H1 (cell line): ENCODE measurements around the gene CIC. TPM values are rescaled to one million over a fixed set of nuclear protein-coding genes. Genes with fewer than 3 reads are reported as not detected.

Source experiments
- CTCF ChIA-PET: fragments of 300-600 bp; sonication (Branson Sonifier 250); formaldehyde crosslinking; loops from one replicate; lab custom pipeline; 2021; ENCODE audit not compliant: partially characterized antibody; lab: Charles Lee
- POLR2A ChIA-PET: fragments of 300-600 bp; sonication (Branson Sonifier 250); formaldehyde crosslinking; loops from one replicate; lab custom pipeline; 2021; ENCODE audit warnings: inconsistent platforms; ENCODE audit not compliant: partially characterized antibody; lab: Charles Lee
- DNase-seq, 2 experiments: peaks; one replicate each; pipeline versions ENCODE4 v3.0.0 to v3.0.0-alpha.2; 2010 to 2022; ENCODE audit warnings: low spot score in 2 of 2, low read depth in 1 of 2, mixed read lengths in 1 of 2
- FAIRE-seq: peaks from 2 replicates; lab custom pipeline; 2011; peaks lifted over from hg19 to GRCh38; lab: Jason Lieb, UNC
- H2AFZ ChIP-seq: 2 replicates; pipeline ENCODE4 v1.8.1; 2012; ENCODE audit warnings: low read length, inconsistent platforms
- H2AK5ac ChIP-seq: 2 replicates; pipeline ENCODE4 v1.6.1; 2013; ENCODE audit warnings: low read depth, low read length
- H2BK120ac ChIP-seq: replicated peaks from 2 replicates; pipeline ENCODE3; 2013; ENCODE audit warnings: low read depth, low read length, inconsistent platforms
- H2BK12ac ChIP-seq: 2 replicates; pipeline ENCODE4 v1.6.1; 2013; ENCODE audit warnings: low read depth, low read length
- H2BK15ac ChIP-seq: 2 replicates; pipeline ENCODE4 v1.6.1; 2013; ENCODE audit warnings: low read length
- H2BK20ac ChIP-seq: 2 replicates; pipeline ENCODE4 v1.6.1; 2013; ENCODE audit warnings: low read length
- H2BK5ac ChIP-seq: 2 replicates; pipeline ENCODE4 v1.6.1; 2013; ENCODE audit warnings: low read depth, low read length
- H3K14ac ChIP-seq: 2 replicates; pipeline ENCODE4 v1.6.1; 2013; ENCODE audit warnings: inconsistent platforms; ENCODE audit not compliant: insufficient read length
- H3K18ac ChIP-seq: 2 replicates; pipeline ENCODE4 v1.6.1; 2013; ENCODE audit warnings: low read length; ENCODE audit errors: extremely low read depth
- H3K23ac ChIP-seq: 2 replicates; pipeline ENCODE4 v1.6.1; 2013; ENCODE audit warnings: inconsistent platforms; ENCODE audit not compliant: insufficient read length
- H3K23me2 ChIP-seq: 2 replicates; pipeline ENCODE4 v1.6.1; 2013; ENCODE audit warnings: low read depth, low read length
- H3K27ac ChIP-seq: 2 replicates; pipeline ENCODE4 v1.6.1; 2011; ENCODE audit warnings: low read depth, low read length, inconsistent platforms
- H3K27me3 ChIP-seq, 4 experiments: replicated peaks in 1 of 4; 1 replicate in 1 of 4; 2 replicates in 3 of 4; pipeline versions ENCODE4 v1.6.1 to v1.8.1; 2011 to 2013; ENCODE audit warnings: low read length in 3 of 4, mild to moderate bottlenecking in 3 of 4, inconsistent platforms in 2 of 4, mixed read lengths in 2 of 4, moderate library complexity in 1 of 4; ENCODE audit not compliant: control insufficient read depth in 3 of 4, insufficient read depth in 3 of 4; ENCODE audit errors: extremely low read depth in 1 of 4
- H3K36me3 ChIP-seq, 4 experiments: 2 replicates each; pipeline versions ENCODE4 v1.6.1 to v1.8.1; 2011 to 2013; ENCODE audit warnings: mild to moderate bottlenecking in 4 of 4, low read length in 3 of 4, moderate library complexity in 2 of 4, control low read depth in 1 of 4, inconsistent platforms in 1 of 4; ENCODE audit not compliant: insufficient read depth in 4 of 4, control insufficient read depth in 2 of 4
- H3K4ac ChIP-seq: replicated peaks from 2 replicates; pipeline ENCODE3; 2013; ENCODE audit warnings: low read length, low read depth, mixed read lengths, inconsistent platforms; ENCODE audit not compliant: insufficient read length
- H3K4me1 ChIP-seq, 4 experiments: replicated peaks in 1 of 4; 1 replicate in 1 of 4; 2 replicates in 3 of 4; pipeline versions ENCODE4 v1.6.1 to v1.8.1; 2011 to 2013; ENCODE audit warnings: low read length in 3 of 4, inconsistent platforms in 2 of 4, mixed read lengths in 1 of 4; ENCODE audit not compliant: insufficient read depth in 4 of 4, control insufficient read depth in 3 of 4
- H3K4me2 ChIP-seq, 2 experiments: 2 replicates each; pipeline versions ENCODE4 v1.6.1 to v1.8.1; 2011 to 2013; ENCODE audit warnings: low read depth in 2 of 2, low read length in 2 of 2, control low read depth in 1 of 2, inconsistent platforms in 1 of 2, mild to moderate bottlenecking in 1 of 2; ENCODE audit not compliant: insufficient read depth in 1 of 2
- H3K4me3 ChIP-seq, 4 experiments: fragments of 200-600, 300-600 bp in 1 of 4; sonication (generic), shearing (Covaris generic), sonication (Bioruptor Twin) in 1 of 4; 2 replicates each; pipeline versions ENCODE4 v1.5.1 to v1.8.1; 2011 to 2016; ENCODE audit warnings: low read length in 4 of 4, low read depth in 3 of 4, control low read depth in 2 of 4, inconsistent platforms in 2 of 4, mild to moderate bottlenecking in 2 of 4, mixed read lengths in 1 of 4, moderate library complexity in 1 of 4; ENCODE audit not compliant: insufficient read depth in 2 of 4; ENCODE audit errors: extremely low read depth in 1 of 4
- H3K56ac ChIP-seq: replicated peaks from 2 replicates; pipeline ENCODE3; 2013; ENCODE audit warnings: low read depth, mild to moderate bottlenecking, mixed read lengths, low read length, inconsistent platforms; ENCODE audit not compliant: insufficient read length
- H3K79me1 ChIP-seq: 2 replicates; pipeline ENCODE4 v1.6.1; 2013; ENCODE audit warnings: low read depth, low read length, control low read depth
- H3K79me2 ChIP-seq, 2 experiments: 2 replicates each; pipeline versions ENCODE4 v1.6.1 to v1.8.1; 2012 to 2013; ENCODE audit warnings: low read length in 2 of 2, mild to moderate bottlenecking in 2 of 2, inconsistent platforms in 1 of 2; ENCODE audit not compliant: insufficient read depth in 2 of 2, control insufficient read depth in 1 of 2
- H3K9ac ChIP-seq, 4 experiments: replicated peaks in 1 of 4; 1 replicate in 1 of 4; 2 replicates in 3 of 4; pipeline versions ENCODE4 v1.6.1 to v1.8.1; 2011 to 2013; ENCODE audit warnings: low read depth in 3 of 4, low read length in 3 of 4, control low read depth in 2 of 4, mild to moderate bottlenecking in 2 of 4, moderate library complexity in 2 of 4, inconsistent platforms in 1 of 4; ENCODE audit errors: extremely low read depth in 1 of 4
- H3K9me3 ChIP-seq, 2 experiments: 2 replicates each; pipeline versions ENCODE4 v1.6.1 to v1.8.1; 2012 to 2013; ENCODE audit warnings: mild to moderate bottlenecking in 2 of 2, moderate library complexity in 2 of 2, control low read depth in 1 of 2, inconsistent platforms in 1 of 2, low read depth in 1 of 2, low read length in 1 of 2, mixed read lengths in 1 of 2; ENCODE audit not compliant: insufficient read depth in 2 of 2
- H4K20me1 ChIP-seq, 2 experiments: replicated peaks in 1 of 2; 2 replicates each; pipeline versions ENCODE3 to v1.8.1; 2011 to 2013; ENCODE audit warnings: inconsistent platforms in 2 of 2, low read length in 2 of 2, mild to moderate bottlenecking in 1 of 2; ENCODE audit not compliant: insufficient read depth in 2 of 2, control insufficient read depth in 1 of 2
- H4K5ac ChIP-seq: 2 replicates; pipeline ENCODE4 v1.6.1; 2013; ENCODE audit warnings: low read length, low read depth, mixed read lengths, inconsistent platforms; ENCODE audit not compliant: insufficient read length
- H4K8ac ChIP-seq: 2 replicates; pipeline ENCODE4 v1.8.0; 2013; ENCODE audit warnings: mild to moderate bottlenecking, moderate library complexity, low read length, inconsistent platforms; ENCODE audit not compliant: insufficient read depth; ENCODE audit errors: extremely low read depth
- H4K91ac ChIP-seq: replicated peaks from 2 replicates; pipeline ENCODE3; 2013; ENCODE audit warnings: low read length, mixed read lengths, inconsistent platforms; ENCODE audit not compliant: insufficient read length
- ASH2L ChIP-seq: fragments of 200-600, 300-600 bp; sonication (generic); IDR thresholded peaks from one replicate; pipeline ENCODE4 v1.7.1; 2017; ENCODE audit warnings: low read length
- CEBPB ChIP-seq: IDR thresholded peaks from 2 replicates; pipeline ENCODE4 v1.6.1; 2012; ENCODE audit warnings: low read depth, low read length
- CHD1 ChIP-seq: IDR thresholded peaks from 2 replicates; pipeline ENCODE4 v1.6.1; 2012; ENCODE audit warnings: low read depth, low read length, improper control_type of control experiment
- KDM1A ChIP-seq: fragments of 200-600, 300-600 bp; sonication (generic); IDR thresholded peaks from 2 replicates; pipeline ENCODE4 v1.7.1; 2016; ENCODE audit warnings: mild to moderate bottlenecking, low read length, borderline replicate concordance
- POLR2AphosphoS5 ChIP-seq: IDR thresholded peaks from 2 replicates; pipeline ENCODE4 v1.6.1; 2011; ENCODE audit warnings: low read depth, low read length
- SP1 ChIP-seq: IDR thresholded peaks from 2 replicates; pipeline ENCODE4 v1.6.1; 2011; ENCODE audit warnings: low read depth, low read length
- SP4 ChIP-seq: IDR thresholded peaks from 2 replicates; pipeline ENCODE4 v1.6.1; 2012; ENCODE audit warnings: low read length, inconsistent platforms
- TBP ChIP-seq: IDR thresholded peaks from 2 replicates; pipeline ENCODE4 v1.6.1; 2011; ENCODE audit warnings: low read depth, low read length, improper control_type of control experiment
- USF2 ChIP-seq: IDR thresholded peaks from 2 replicates; pipeline ENCODE4 v1.6.1; 2011; ENCODE audit warnings: low read length, improper control_type of control experiment
- WGBS, 2 experiments: shearing (Covaris generic) in 1 of 2; methylation state at CpG; one replicate each; pipeline versions ENCODE4 v1.1.6 to v1.1.7; 2013 to 2015; ENCODE audit warnings: low lambda C conversion rate in 2 of 2, mixed read lengths in 2 of 2, inconsistent platforms in 1 of 2, low coverage in 1 of 2, missing lambda C conversion rate in 1 of 2; ENCODE audit not compliant: insufficient replicate concordance in 2 of 2, insufficient coverage in 1 of 2, insufficient read length in 1 of 2; ENCODE audit errors: extremely low coverage in 1 of 2, missing lambda C conversion rate in 1 of 2; 5-methylcytosine and 5-hydroxymethylcytosine counted together
- polyA plus RNA-seq, 7 experiments: library from polyadenylated mRNA; depleted of rRNA in 3 of 7; stranded (reverse) in 5 of 7; unstranded in 2 of 7; fragments of >200 nt in 5 of 7; fragments of 200-250 nt in 2 of 7; gene quantifications; 1 replicate in 5 of 7; 2 replicates in 1 of 7; 4 replicates in 1 of 7; pipeline versions ENCODE4 v1.2.1 to v1.2.3, GENCODE V29; 2011 to 2013; ENCODE audit warnings: missing spikeins in 2 of 7, mixed read lengths in 2 of 7
- total RNA-seq: library from RNA; stranded (reverse); fragmentation: NEBNext Ultra II Directional; extraction: Animal tissue kit (Norgen Biotek cat#: 25700); gene quantifications from 2 replicates; pipeline ENCODE4 v1.2.1, GENCODE V29; 2021

CIC gene
- total and polyA plus RNA-seq, 2 of the 8 experiments (the other 6 are each of a cell fraction or from before 2014, with no cell fraction given) = 13.2 to 43.6 TPM

- no peak overlapping the region for H2BK15ac ChIP-seq
- H3K79me1 ChIP-seq = peaks cover 15% of the 10 kb centered on the region
- H3K23me2 ChIP-seq = peaks cover 13% of the 10 kb centered on the region; the same call in 1 of the 2 replicates
- H3K9me3 ChIP-seq = no peaks in the 10 kb centered on the region
- no peak overlapping the region; the same call in 1 of the 2 replicates for H3K18ac ChIP-seq
- peaks cover 0 to 20% (median 4%) of the 10 kb centered on the region in 4 experiments; a peak in 4 of 8 replicates for H3K36me3 ChIP-seq
- H3K4me2 ChIP-seq = peak overlapping the region in 1 of 2 experiments; percentile 87; a peak in 1 of 4 replicates
- H2BK120ac ChIP-seq = no peak overlapping the region
- no peak overlapping the region for H2BK12ac ChIP-seq
- H3K14ac ChIP-seq = no peak overlapping the region
- no peak overlapping the region for H3K4ac ChIP-seq
- no peak overlapping the region for H3K4me3 ChIP-seq
- H4K5ac ChIP-seq = no peak overlapping the region
- no peak overlapping the region for H4K8ac ChIP-seq
- ChIA-PET CTCF (interaction anchor here (0.6 to 11.8 kb wide), 9 partner anchors 8 to 697 kb away, joined by 3 to 260 read pairs (median 4); partner anchors contain the start of gene GSK3A), POLR2A (interaction anchor here (0.5 to 4.4 kb wide), 11 partner anchors 8 to 140 kb away, joined by 3 to 15 read pairs (median 5); partner anchors contain the start of genes PAFAH1B3 and PRR19)
- no peak overlapping the region for H2AFZ ChIP-seq
- H2BK20ac ChIP-seq = no peak overlapping the region
- H3K4me1 ChIP-seq = peaks cover 11 to 34% (median 22%) of the 10 kb centered on the region in 4 experiments
- no peak overlapping the region for H4K91ac ChIP-seq
- H3K56ac ChIP-seq = no peak overlapping the region
- H3K23ac ChIP-seq = no peak overlapping the region
- DNase-seq (no peak), FAIRE-seq (no peak)
- no peaks in the 10 kb centered on the region for H3K27me3 ChIP-seq
- H3K27ac ChIP-seq = no peak overlapping the region
- peaks cover 4 to 33% of the 10 kb centered on the region in 2 experiments; a peak in 3 of 4 replicates for H3K79me2 ChIP-seq
- H2BK5ac ChIP-seq = 0 out of 2 replicates have a peak overlapping the region, but pooled peaks have one; percentile 49
- WGBS, 2 experiments = 80% methylated on average over 13 of the region's 19 CpGs; no CpG with 5 or more reads in 1 of the 2 experiments
- peaks cover 6 to 19% of the 10 kb centered on the region in 2 experiments for H4K20me1 ChIP-seq
- no peak overlapping the region; a peak in 1 of 7 replicates for H3K9ac ChIP-seq
- H2AK5ac ChIP-seq = no peak overlapping the region; the same call in 1 of the 2 replicates
- TF ChIP-seq ASH2L (no peak), SP1 (no peak), USF2 (no peak), CEBPB (no peak), POLR2AphosphoS5 (no peak), CHD1 (no peak), TBP (no peak), SP4 (no peak), KDM1A (no peak)
These were observed 18.2 kb upstream of the CIC start for GRCh38 chr19:42250666-42251531.
